Cardiac fibroblast (primary cell): ENCODE results near the gene GREM1.

ENCODE experiments used
- DNase-seq, 2 donors: peaks; one replicate each; pipeline versions ENCODE4 v3.0.0 to v3.0.0-alpha.2; 2010; ENCODE audit warnings: low read depth in 2 of 2
- H3K4me3 ChIP-seq, 2 donors: replicated peaks in 1 of 2; 1 replicate in 1 of 2; 2 replicates in 1 of 2; pipeline ENCODE4 v1.5.1; 2011; ENCODE audit warnings: low read depth in 2 of 2, low read length in 2 of 2, mild to moderate bottlenecking in 2 of 2, moderate library complexity in 1 of 2
- TF ChIP-seq, protein P1 (sequence below): IDR thresholded peaks from one replicate; pipeline ENCODE4 v1.5.1; 2011; ENCODE audit warnings: low read depth, mild to moderate bottlenecking, low read length, inconsistent platforms

The GREM1 gene

DNA sequence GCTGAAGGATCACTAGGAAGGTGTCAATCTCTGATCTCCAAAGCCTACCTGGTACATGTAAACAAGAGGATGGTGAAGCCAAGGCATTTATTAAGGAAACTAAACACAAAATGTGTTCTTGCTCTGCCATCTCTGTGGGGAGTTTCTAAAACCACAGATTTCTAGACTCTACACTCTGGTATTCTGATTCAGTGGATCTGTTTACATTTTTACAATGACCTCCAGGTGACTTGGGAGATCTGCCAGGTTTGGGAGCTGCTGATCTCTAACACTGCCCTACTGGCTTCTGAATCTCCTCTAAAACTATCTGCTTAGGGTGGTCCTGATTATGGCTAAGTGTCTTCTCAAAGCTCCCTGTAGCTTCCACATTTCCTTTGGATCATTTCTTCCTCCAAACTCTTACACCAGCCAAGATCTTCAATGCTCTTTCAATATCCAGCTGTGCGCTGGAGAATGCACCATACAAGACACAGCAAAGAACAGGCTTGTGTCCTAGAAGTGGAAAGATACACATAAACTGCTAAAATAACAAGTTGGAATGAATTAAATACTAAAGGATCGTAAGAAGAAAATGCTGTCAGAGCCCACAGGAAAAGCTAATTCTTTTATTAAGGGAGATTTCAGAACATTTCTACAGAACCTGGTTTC is 72.7 kb downstream of the GREM1 start:
- TF ChIP-seq, protein P1, sequence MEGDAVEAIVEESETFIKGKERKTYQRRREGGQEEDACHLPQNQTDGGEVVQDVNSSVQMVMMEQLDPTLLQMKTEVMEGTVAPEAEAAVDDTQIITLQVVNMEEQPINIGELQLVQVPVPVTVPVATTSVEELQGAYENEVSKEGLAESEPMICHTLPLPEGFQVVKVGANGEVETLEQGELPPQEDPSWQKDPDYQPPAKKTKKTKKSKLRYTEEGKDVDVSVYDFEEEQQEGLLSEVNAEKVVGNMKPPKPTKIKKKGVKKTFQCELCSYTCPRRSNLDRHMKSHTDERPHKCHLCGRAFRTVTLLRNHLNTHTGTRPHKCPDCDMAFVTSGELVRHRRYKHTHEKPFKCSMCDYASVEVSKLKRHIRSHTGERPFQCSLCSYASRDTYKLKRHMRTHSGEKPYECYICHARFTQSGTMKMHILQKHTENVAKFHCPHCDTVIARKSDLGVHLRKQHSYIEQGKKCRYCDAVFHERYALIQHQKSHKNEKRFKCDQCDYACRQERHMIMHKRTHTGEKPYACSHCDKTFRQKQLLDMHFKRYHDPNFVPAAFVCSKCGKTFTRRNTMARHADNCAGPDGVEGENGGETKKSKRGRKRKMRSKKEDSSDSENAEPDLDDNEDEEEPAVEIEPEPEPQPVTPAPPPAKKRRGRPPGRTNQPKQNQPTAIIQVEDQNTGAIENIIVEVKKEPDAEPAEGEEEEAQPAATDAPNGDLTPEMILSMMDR, result no peak
- peak in 1 of 2 donors; percentile 43 for DNase-seq
- H3K4me3 ChIP-seq, result no peak overlapping the region

DNA sequence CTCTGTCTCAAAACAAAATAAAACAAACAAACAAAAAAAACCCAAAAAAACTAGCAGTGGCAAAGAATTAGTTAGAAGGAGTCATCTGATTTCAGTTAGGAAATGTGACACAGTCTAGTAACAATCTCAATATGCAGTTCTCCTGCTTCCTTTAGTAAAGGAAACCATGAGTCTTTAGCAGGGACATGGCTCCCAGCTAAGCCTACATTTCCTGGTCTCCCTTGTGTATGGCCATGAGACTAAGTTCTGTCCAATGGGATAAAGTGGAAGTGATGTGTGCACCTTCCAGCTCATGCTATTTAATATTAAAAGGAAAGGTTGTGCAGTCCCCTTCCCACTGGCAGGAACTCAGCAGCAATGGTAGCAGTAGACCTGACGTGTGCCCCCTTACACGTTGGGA is 74.6 kb downstream of the GREM1 start:
- TF ChIP-seq, protein P1, result no peak
- DNase-seq, result no peak

More for the DNA sequence above, 74.6 kb downstream of the GREM1 start:
- no peak overlapping the region for H3K4me3 ChIP-seq
